Right renal pelvis (tissue), 4 donors: ENCODE measurements around the gene PCDHGB1. TPM values are rescaled to one million over a fixed set of nuclear protein-coding genes. Genes with fewer than 3 reads are reported as not detected.

Experiments
- polyA plus RNA-seq, 4 donors: library from polyadenylated mRNA; unstranded; fragments of 120-200 nt; gene quantifications; one replicate each; pipeline ENCODE4 v1.2.1, GENCODE V29; 2013; ENCODE audit not compliant: insufficient read length in 4 of 4

PCDHGB1 gene
- polyA plus RNA-seq, 4 donors = 1.3 to 2.4 (median 2.0) TPM

Other genes starting within 250 kb of the PCDHGB1 start
- gene PCDHB3, start 249.6 kb upstream of the PCDHGB1 start, polyA plus RNA-seq = 1 to 10 TPM; 2.5 to 4.7 (median 3.4) TPM
- 1 to 10 TPM; 1.5 to 2.8 (median 2.1) TPM for gene PCDHB4, start 228.3 kb upstream of the PCDHGB1 start, polyA plus RNA-seq
- 1 to 10 TPM; 7.0 to 9.9 (median 8.2) TPM for gene PCDHB5, start 214.9 kb upstream of the PCDHGB1 start, polyA plus RNA-seq
- 1 to 10 TPM; 3.0 to 4.0 (median 3.4) TPM for gene PCDHB6, start 200.0 kb upstream of the PCDHGB1 start, polyA plus RNA-seq
- 1 to 10 TPM; 4.9 to 6.2 (median 5.9) TPM for gene PCDHB7, start 177.5 kb upstream of the PCDHGB1 start, polyA plus RNA-seq
- 1 to 10 TPM; 1.3 to 3.9 (median 2.6) TPM for gene PCDHB8, start 172.3 kb upstream of the PCDHGB1 start, polyA plus RNA-seq
- gene PCDHB16, start 167.7 kb upstream of the PCDHGB1 start, polyA plus RNA-seq = 1 to 10 TPM; 3.5 to 7.7 (median 5.2) TPM
- gene PCDHB9, start 162.9 kb upstream of the PCDHGB1 start, polyA plus RNA-seq = 1 to 10 TPM; 3.2 to 6.3 (median 3.8) TPM
- gene PCDHB10, start 157.7 kb upstream of the PCDHGB1 start, polyA plus RNA-seq = 1 to 10 TPM; 6.5 to 9.4 (median 7.7) TPM
- 1 to 10 TPM; 4.8 to 6.3 (median 5.1) TPM for gene PCDHB11, start 150.5 kb upstream of the PCDHGB1 start, polyA plus RNA-seq
- gene PCDHB12, start 141.4 kb upstream of the PCDHGB1 start, polyA plus RNA-seq = 1 to 10 TPM; 4.6 to 6.5 (median 5.5) TPM
- 1 to 10 TPM; 5.6 to 6.8 (median 6.3) TPM for gene PCDHB13, start 136.2 kb upstream of the PCDHGB1 start, polyA plus RNA-seq
- gene PCDHB14, start 126.8 kb upstream of the PCDHGB1 start, polyA plus RNA-seq = 10 to 100 TPM in 1 of 4 donors, 1 to 10 TPM in 3; 8.1 to 11.2 (median 8.8) TPM
- gene PCDHB15, start 104.7 kb upstream of the PCDHGB1 start, polyA plus RNA-seq = 10 to 100 TPM; 14.7 to 17.0 (median 16.0) TPM
- under 1 TPM in 1 of 4 donors, not detected in 3; 0.04 TPM for gene SLC25A2, start 46.0 kb upstream of the PCDHGB1 start, polyA plus RNA-seq
- gene TAF7, start 29.3 kb upstream of the PCDHGB1 start, polyA plus RNA-seq = 100 to 1,000 TPM; 146 to 183 (median 171) TPM
- gene PCDHGA1, start 19.6 kb upstream of the PCDHGB1 start, polyA plus RNA-seq = 1 to 10 TPM in 2 of 4 donors, under 1 TPM in 2; 0.74 to 1.3 (median 0.96) TPM
- gene PCDHGA2, start 11.3 kb upstream of the PCDHGB1 start, polyA plus RNA-seq = 1 to 10 TPM; 5.8 to 7.7 (median 6.1) TPM
- gene PCDHGA3, start 6.3 kb upstream of the PCDHGB1 start, polyA plus RNA-seq = 1 to 10 TPM; 2.2 to 4.2 (median 3.1) TPM
- 1 to 10 TPM; 2.3 to 3.1 (median 2.5) TPM for gene PCDHGA4, start 4.9 kb downstream of the PCDHGB1 start, polyA plus RNA-seq
- gene PCDHGB2, start 9.9 kb downstream of the PCDHGB1 start, polyA plus RNA-seq = 1 to 10 TPM; 3.4 to 4.7 (median 3.9) TPM
- gene PCDHGA5, start 14.1 kb downstream of the PCDHGB1 start, polyA plus RNA-seq = 1 to 10 TPM; 2.2 to 3.0 (median 2.5) TPM
- gene PCDHGB3, start 20.1 kb downstream of the PCDHGB1 start, polyA plus RNA-seq = 1 to 10 TPM; 1.7 to 2.3 (median 2.0) TPM
- gene PCDHGA6, start 23.8 kb downstream of the PCDHGB1 start, polyA plus RNA-seq = 1 to 10 TPM; 5.4 to 9.1 (median 6.5) TPM
- gene PCDHGA7, start 32.6 kb downstream of the PCDHGB1 start, polyA plus RNA-seq = 1 to 10 TPM; 2.1 to 2.8 (median 2.2) TPM
- 1 to 10 TPM; 4.3 to 6.6 (median 6.0) TPM for gene PCDHGB4, start 37.6 kb downstream of the PCDHGB1 start, polyA plus RNA-seq
- gene PCDHGA8, start 42.5 kb downstream of the PCDHGB1 start, polyA plus RNA-seq = under 1 TPM; 0.30 to 0.52 (median 0.32) TPM
- 10 to 100 TPM in 1 of 4 donors, 1 to 10 TPM in 3; 9.4 to 11.0 (median 9.7) TPM for gene PCDHGB5, start 47.8 kb downstream of the PCDHGB1 start, polyA plus RNA-seq
- gene PCDHGA9, start 52.7 kb downstream of the PCDHGB1 start, polyA plus RNA-seq = 1 to 10 TPM; 5.5 to 6.5 (median 6.0) TPM
- gene PCDHGB6, start 57.9 kb downstream of the PCDHGB1 start, polyA plus RNA-seq = 1 to 10 TPM; 7.0 to 8.3 (median 8.2) TPM
- gene PCDHGA10, start 62.9 kb downstream of the PCDHGB1 start, polyA plus RNA-seq = 1 to 10 TPM; 3.7 to 3.9 (median 3.9) TPM
- gene PCDHGB7, start 67.6 kb downstream of the PCDHGB1 start, polyA plus RNA-seq = 10 to 100 TPM; 15.4 to 16.6 (median 15.9) TPM
- 1 to 10 TPM; 4.4 to 5.5 (median 4.9) TPM for gene PCDHGA11, start 71.0 kb downstream of the PCDHGB1 start, polyA plus RNA-seq
- gene PCDHGA12, start 80.4 kb downstream of the PCDHGB1 start, polyA plus RNA-seq = 1 to 10 TPM in 3 of 4 donors, under 1 TPM in 1; 0.97 to 2.1 (median 1.7) TPM
- gene PCDHGC3, start 125.9 kb downstream of the PCDHGB1 start, polyA plus RNA-seq = 100 to 1,000 TPM; 105 to 128 (median 117) TPM
- gene PCDHGC4, start 134.9 kb downstream of the PCDHGB1 start, polyA plus RNA-seq = 1 to 10 TPM; 2.8 to 3.4 (median 3.2) TPM
- gene PCDHGC5, start 139.0 kb downstream of the PCDHGB1 start, polyA plus RNA-seq = under 1 TPM; 0.11 to 0.61 (median 0.34) TPM